Fibroblast of lung (primary cell): ENCODE measurements around the gene CRIP2. TPM values are rescaled to one million over a fixed set of nuclear protein-coding genes. Genes with fewer than 3 reads are reported as not detected.

Experiments used
- DNase-seq, 2 donors: peaks; one replicate each; pipeline versions ENCODE4 v3.0.0 to v3.0.0-alpha.2; 2010; ENCODE audit warnings: low read depth in 2 of 2
- H2AFZ ChIP-seq: 2 replicates; pipeline ENCODE4 v1.5.1; 2012; ENCODE audit warnings: low read length, control low read depth, inconsistent platforms
- H3K27ac ChIP-seq: 2 replicates; pipeline ENCODE4 v1.5.1; 2011; ENCODE audit warnings: low read length, control low read depth; ENCODE audit not compliant: insufficient read depth
- H3K27me3 ChIP-seq: 2 replicates; pipeline ENCODE4 v1.5.1; 2011; ENCODE audit warnings: mild to moderate bottlenecking, low read length; ENCODE audit not compliant: control insufficient read depth, insufficient read depth
- H3K36me3 ChIP-seq: 2 replicates; pipeline ENCODE4 v1.5.1; 2011; ENCODE audit warnings: low read length; ENCODE audit not compliant: control insufficient read depth, insufficient read depth
- H3K4me1 ChIP-seq: 2 replicates; pipeline ENCODE4 v1.5.1; 2011; ENCODE audit warnings: low read length; ENCODE audit not compliant: control insufficient read depth, insufficient read depth; ENCODE audit errors: extremely low read depth
- H3K4me2 ChIP-seq: 2 replicates; pipeline ENCODE4 v1.5.1; 2011; ENCODE audit warnings: low read length, control low read depth; ENCODE audit not compliant: insufficient read depth; ENCODE audit errors: extremely low read depth
- H3K4me3 ChIP-seq, 4 experiments: fragments of 200-600 bp in 1 of 4; sonication (generic) in 1 of 4; replicated peaks in 1 of 4; 2 replicates each; pipeline ENCODE4 v1.5.1; 2011 to 2016; ENCODE audit warnings: low read length in 4 of 4, low read depth in 3 of 4, mild to moderate bottlenecking in 3 of 4, control low read depth in 2 of 4, inconsistent platforms in 1 of 4, mixed read lengths in 1 of 4; ENCODE audit not compliant: insufficient read depth in 1 of 4; ENCODE audit errors: control extremely low read depth in 1 of 4
- H3K79me2 ChIP-seq: 2 replicates; pipeline ENCODE4 v1.5.1; 2012; ENCODE audit warnings: mild to moderate bottlenecking, low read length, inconsistent platforms; ENCODE audit not compliant: control insufficient read depth, insufficient read depth
- H3K9ac ChIP-seq: 2 replicates; pipeline ENCODE4 v1.5.1; 2011; ENCODE audit warnings: mild to moderate bottlenecking, low read length, control low read depth; ENCODE audit not compliant: insufficient read depth
- H3K9me3 ChIP-seq: 2 replicates; pipeline ENCODE4 v1.5.1; 2012; ENCODE audit warnings: low read depth, low read length; ENCODE audit not compliant: control insufficient read depth, insufficient read depth
- H4K20me1 ChIP-seq: 2 replicates; pipeline ENCODE4 v1.5.1; 2011; ENCODE audit warnings: low read length; ENCODE audit not compliant: control insufficient read depth, insufficient read depth; ENCODE audit errors: extremely low read depth
- CTCF ChIP-seq, 2 donors: IDR thresholded peaks in 1 of 2; conservative IDR thresholded peaks in 1 of 2; 1 replicate in 1 of 2; 2 replicates in 1 of 2; pipeline ENCODE4 v1.5.1; 2011 to 2012; ENCODE audit warnings: low read length in 2 of 2, control low read depth in 1 of 2, inconsistent platforms in 1 of 2, low read depth in 1 of 2, mild to moderate bottlenecking in 1 of 2
- EZH2 ChIP-seq: IDR thresholded peaks from 2 replicates; pipeline ENCODE4 v1.5.1; 2012; ENCODE audit warnings: low read length, control low read depth, mild to moderate bottlenecking; ENCODE audit errors: missing control alignments
- polyA plus RNA-seq, 2 donors: library from polyadenylated mRNA; depleted of rRNA in 1 of 2; stranded (reverse) in 1 of 2; unstranded in 1 of 2; fragments of >200 nt; gene quantifications; 2 replicates each; pipeline ENCODE4 v1.2.1, GENCODE V29; 2011 to 2012; ENCODE audit warnings: missing spikeins in 1 of 2
- total RNA-seq: library from RNA; depleted of rRNA; stranded (reverse); fragments of >200 nt; gene quantifications from 2 replicates; pipeline ENCODE4 v1.2.1, GENCODE V29; 2014

The CRIP2 gene
- total and polyA plus RNA-seq, 2 donors (not counting 1 experiment from before 2014, with no cell fraction given), result 58.9 to 68.5 TPM

- DNase-seq, result no peak
- H4K20me1 ChIP-seq, result no peaks in the 10 kb centered on the region
- H3K4me3 ChIP-seq, result no peak overlapping the region
- H3K36me3 ChIP-seq, result peaks cover 20% of the 10 kb centered on the region
- no peak overlapping the region for H3K27ac ChIP-seq
- H3K27me3 ChIP-seq, result no peaks in the 10 kb centered on the region
- no peak for TF ChIP-seq EZH2
- no peak for TF ChIP-seq CTCF (conservative IDR thresholded peaks at IDR 0.05 in 1 of 2, IDR thresholded peaks at IDR 0.05 in 1 of 2; ENCODE audit: low read depth in 1 of 2, low read length in 2 of 2)
- no peaks in the 10 kb centered on the region for H3K9me3 ChIP-seq
- H3K4me2 ChIP-seq, result no peak overlapping the region
- H3K4me1 ChIP-seq, result no peaks in the 10 kb centered on the region
- no peaks in the 10 kb centered on the region for H3K79me2 ChIP-seq
- H3K9ac ChIP-seq, result no peak overlapping the region
- no peak overlapping the region for H2AFZ ChIP-seq
Observed at GRCh38 chr14:105450864-105451720, 23.5 kb upstream of the CRIP2 start.

DNA sequence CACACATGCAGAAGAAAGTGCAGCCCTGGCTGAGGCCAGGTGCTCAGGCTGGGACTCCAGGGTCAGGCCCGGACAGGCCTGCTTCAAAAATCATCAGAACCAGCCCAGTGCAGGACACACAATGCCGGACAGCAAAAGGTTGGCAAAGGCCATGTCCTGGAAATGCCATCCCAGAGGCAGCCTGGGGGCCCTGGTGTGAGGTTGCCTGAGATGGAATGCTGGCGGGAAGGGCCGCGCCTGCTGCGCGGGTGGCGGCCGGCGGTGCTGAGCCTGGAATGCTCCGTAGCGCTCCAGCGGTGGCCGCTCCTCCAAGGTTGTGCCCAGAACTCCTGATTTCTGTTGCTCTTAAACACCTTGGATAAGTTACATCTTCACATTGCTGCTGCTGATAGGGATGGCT, 21.7 kb upstream of the CRIP2 start:
- Histone ChIP-seq H3K4me2 (no peak overlapping the region), H2AFZ (no peak overlapping the region), H3K27ac (no peak overlapping the region), H3K9me3 (no peaks in the 10 kb centered on the region), H4K20me1 (no peaks in the 10 kb centered on the region), H3K36me3 (peaks cover 22% of the 10 kb centered on the region), H3K79me2 (no peaks in the 10 kb centered on the region), H3K27me3 (no peaks in the 10 kb centered on the region), H3K4me1 (no peaks in the 10 kb centered on the region), H3K4me3 (no peak overlapping the region), H3K9ac (no peak overlapping the region)
- no peak for TF ChIP-seq CTCF (conservative IDR thresholded peaks at IDR 0.05 in 1 of 2, IDR thresholded peaks at IDR 0.05 in 1 of 2; ENCODE audit: low read depth in 1 of 2, low read length in 2 of 2)
- no peak for TF ChIP-seq EZH2
- DNase-seq, result no peak

- Histone ChIP-seq H2AFZ (no peak overlapping the region), H3K27me3 (no peaks in the 10 kb centered on the region), H4K20me1 (no peaks in the 10 kb centered on the region), H3K4me1 (no peaks in the 10 kb centered on the region), H3K9ac (no peak overlapping the region), H3K4me3 (no peak overlapping the region), H3K36me3 (peaks cover 22% of the 10 kb centered on the region), H3K9me3 (no peaks in the 10 kb centered on the region), H3K4me2 (no peak overlapping the region), H3K27ac (no peak overlapping the region), H3K79me2 (no peaks in the 10 kb centered on the region)
- no peak for TF ChIP-seq EZH2
- TF ChIP-seq CTCF (conservative IDR thresholded peaks at IDR 0.05 in 1 of 2, IDR thresholded peaks at IDR 0.05 in 1 of 2; ENCODE audit: low read depth in 1 of 2, low read length in 2 of 2), result no peak
- DNase-seq, result no peak
Observed at GRCh38 chr14:105453847-105454246, 20.8 kb upstream of the CRIP2 start.
